ENCODE measurements around the gene ZNF341. TPM values are rescaled to one million over a fixed set of nuclear protein-coding genes. Genes with fewer than 3 reads are reported as not detected.

The ZNF341 gene
- total and polyA plus RNA-seq, 9 of the 15 experiments (the other 6 are each of a cell fraction or from before 2014, with no cell fraction given): 0.08 to 2.6 (median 1.0) TPM

DNA sequence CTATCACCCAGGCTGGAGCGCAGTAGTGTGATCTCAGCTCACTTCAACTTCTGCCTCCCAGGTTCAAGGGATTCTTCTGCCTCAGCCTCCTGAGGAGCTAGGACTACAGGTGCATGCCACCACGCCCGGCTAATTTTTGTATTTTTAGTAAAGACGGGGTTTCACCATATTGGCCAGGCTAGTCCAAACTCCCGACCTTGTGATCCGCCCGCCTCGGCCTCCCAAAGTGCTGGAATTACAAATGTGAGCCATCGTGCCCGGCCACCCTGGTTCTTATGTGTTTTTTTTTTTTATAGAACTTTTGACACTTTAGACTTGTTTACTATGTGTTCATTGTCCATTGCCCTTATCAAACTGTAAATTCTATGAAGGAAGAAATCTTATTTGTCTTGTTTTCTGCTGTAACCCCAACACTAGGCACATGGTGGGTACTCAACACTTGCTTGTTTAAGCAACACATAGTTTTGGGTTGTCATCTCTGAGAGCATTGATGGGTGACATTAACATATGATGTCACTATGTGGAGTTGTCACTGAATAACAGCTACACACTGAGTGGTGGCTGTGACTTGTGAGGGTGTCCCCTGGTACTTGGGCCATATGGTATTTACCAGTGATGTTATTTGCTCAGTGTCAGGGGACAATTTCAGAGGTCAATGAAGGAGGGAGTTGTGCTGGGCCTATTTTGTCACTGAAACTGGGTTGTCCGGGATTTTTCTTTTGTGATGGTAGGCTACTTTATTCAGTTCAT lies 10.2 kb upstream of the ZNF341 start:
- Histone ChIP-seq H3K9me1 (ENCODE audit: control insufficient read depth, insufficient read depth, low read length) (no peaks in the 10 kb centered on the region), H3K9me3 (replicated peaks; ENCODE audit: control insufficient read depth, insufficient read depth, low read depth, low read length) (no peaks in the 10 kb centered on the region), H3K4me1 (replicated peaks in 1 of 2; ENCODE audit: control insufficient read depth in 2 of 2, insufficient read depth in 2 of 2, low read length in 2 of 2) (peaks cover 7 to 14% of the 10 kb centered on the region in 2 experiments; a peak in 4 of 5 replicates), H3K36me3 (ENCODE audit: control insufficient read depth, insufficient read depth, low read length) (no peaks in the 10 kb centered on the region), H2AFZ (ENCODE audit: low read depth, low read length) (no peak overlapping the region), H3K27me3 (ENCODE audit: control insufficient read depth in 2 of 2, insufficient read depth in 2 of 2, low read length in 2 of 2) (no peaks in the 10 kb centered on the region), H4K20me1 (replicated peaks; ENCODE audit: control insufficient read depth, insufficient read depth, low read length) (no peaks in the 10 kb centered on the region), H3K9ac (ENCODE audit: insufficient read depth in 1 of 2, low read depth in 2 of 2, low read length in 2 of 2) (no peak overlapping the region), H3K4me2 (ENCODE audit: insufficient read depth, low read length) (no peak overlapping the region), H3K79me2 (ENCODE audit: control insufficient read depth, insufficient read depth, low read length) (peaks cover 11% of the 10 kb centered on the region; the same call in 2 of the 3 replicates), H3K27ac (ENCODE audit: extremely low read depth, low read depth, low read length) (no peak overlapping the region), H3K4me3 (no peak overlapping the region)
- no TSS peak for BruUV-seq (replicated peaks)
- ATAC-seq (no peak), FAIRE-seq (no peak), DNase-seq (ENCODE audit: extremely low read depth in 1 of 4, low spot score in 3 of 4) (no peak)
- in situ Hi-C loops (cut with MboI) (no loop called here), intact Hi-C loops (cut with micrococcal nuclease) (no loop called here)
- CTCF ChIA-PET (ENCODE audit: low intra/inter-chr PET ratio): no interaction called here
- POLR2A ChIA-PET: interaction anchor here (0.6 to 0.8 kb wide), 2 partner anchors 10 to 28 kb away, joined by 4 to 5 read pairs; no protein-coding TSS in a partner anchor
- 91% methylated on average over 11 of the region's 11 CpGs for WGBS (ENCODE audit: insufficient coverage, low coverage, missing lambda C conversion rate)
- TF ChIP-seq BRF1 (IDR thresholded peaks at IDR 0.05; ENCODE audit: borderline replicate concordance, extremely low read depth, insufficient read length): no peak
- TF ChIP-seq, protein P1, sequence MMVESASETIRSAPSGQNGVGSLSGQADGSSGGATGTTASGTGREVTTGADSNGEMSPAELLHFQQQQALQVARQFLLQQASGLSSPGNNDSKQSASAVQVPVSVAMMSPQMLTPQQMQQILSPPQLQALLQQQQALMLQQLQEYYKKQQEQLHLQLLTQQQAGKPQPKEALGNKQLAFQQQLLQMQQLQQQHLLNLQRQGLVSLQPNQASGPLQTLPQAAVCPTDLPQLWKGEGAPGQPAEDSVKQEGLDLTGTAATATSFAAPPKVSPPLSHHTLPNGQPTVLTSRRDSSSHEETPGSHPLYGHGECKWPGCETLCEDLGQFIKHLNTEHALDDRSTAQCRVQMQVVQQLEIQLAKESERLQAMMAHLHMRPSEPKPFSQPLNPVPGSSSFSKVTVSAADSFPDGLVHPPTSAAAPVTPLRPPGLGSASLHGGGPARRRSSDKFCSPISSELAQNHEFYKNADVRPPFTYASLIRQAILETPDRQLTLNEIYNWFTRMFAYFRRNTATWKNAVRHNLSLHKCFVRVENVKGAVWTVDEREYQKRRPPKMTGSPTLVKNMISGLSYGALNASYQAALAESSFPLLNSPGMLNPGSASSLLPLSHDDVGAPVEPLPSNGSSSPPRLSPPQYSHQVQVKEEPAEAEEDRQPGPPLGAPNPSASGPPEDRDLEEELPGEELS (CRISPR knock-in tag; IDR thresholded peaks at IDR 0.05; ENCODE audit: borderline replicate concordance): no peak
- no peak for TF ChIP-seq RCOR1 (IDR thresholded peaks at IDR 0.05; ENCODE audit: borderline replicate concordance in 1 of 2, low read depth in 2 of 2, low read length in 2 of 2)
- TF ChIP-seq, protein P2, sequence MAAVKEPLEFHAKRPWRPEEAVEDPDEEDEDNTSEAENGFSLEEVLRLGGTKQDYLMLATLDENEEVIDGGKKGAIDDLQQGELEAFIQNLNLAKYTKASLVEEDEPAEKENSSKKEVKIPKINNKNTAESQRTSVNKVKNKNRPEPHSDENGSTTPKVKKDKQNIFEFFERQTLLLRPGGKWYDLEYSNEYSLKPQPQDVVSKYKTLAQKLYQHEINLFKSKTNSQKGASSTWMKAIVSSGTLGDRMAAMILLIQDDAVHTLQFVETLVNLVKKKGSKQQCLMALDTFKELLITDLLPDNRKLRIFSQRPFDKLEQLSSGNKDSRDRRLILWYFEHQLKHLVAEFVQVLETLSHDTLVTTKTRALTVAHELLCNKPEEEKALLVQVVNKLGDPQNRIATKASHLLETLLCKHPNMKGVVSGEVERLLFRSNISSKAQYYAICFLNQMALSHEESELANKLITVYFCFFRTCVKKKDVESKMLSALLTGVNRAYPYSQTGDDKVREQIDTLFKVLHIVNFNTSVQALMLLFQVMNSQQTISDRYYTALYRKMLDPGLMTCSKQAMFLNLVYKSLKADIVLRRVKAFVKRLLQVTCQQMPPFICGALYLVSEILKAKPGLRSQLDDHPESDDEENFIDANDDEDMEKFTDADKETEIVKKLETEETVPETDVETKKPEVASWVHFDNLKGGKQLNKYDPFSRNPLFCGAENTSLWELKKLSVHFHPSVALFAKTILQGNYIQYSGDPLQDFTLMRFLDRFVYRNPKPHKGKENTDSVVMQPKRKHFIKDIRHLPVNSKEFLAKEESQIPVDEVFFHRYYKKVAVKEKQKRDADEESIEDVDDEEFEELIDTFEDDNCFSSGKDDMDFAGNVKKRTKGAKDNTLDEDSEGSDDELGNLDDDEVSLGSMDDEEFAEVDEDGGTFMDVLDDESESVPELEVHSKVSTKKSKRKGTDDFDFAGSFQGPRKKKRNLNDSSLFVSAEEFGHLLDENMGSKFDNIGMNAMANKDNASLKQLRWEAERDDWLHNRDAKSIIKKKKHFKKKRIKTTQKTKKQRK (IDR thresholded peaks at IDR 0.05; ENCODE audit: borderline replicate concordance, low read depth, low read length): no peak
- no peak for TF ChIP-seq HEY1 (CRISPR knock-in tag; IDR thresholded peaks at IDR 0.05; ENCODE audit: borderline replicate concordance)
- TF ChIP-seq ESRRA (IDR thresholded peaks at IDR 0.05; ENCODE audit: borderline replicate concordance, low read depth): no peak
- no peak for TF ChIP-seq ZNF217 (CRISPR knock-in tag; IDR thresholded peaks at IDR 0.05)
- TF ChIP-seq FOXA1 (IDR thresholded peaks at IDR 0.05; ENCODE audit: borderline replicate concordance): no peak
- TF ChIP-seq, protein P3, sequence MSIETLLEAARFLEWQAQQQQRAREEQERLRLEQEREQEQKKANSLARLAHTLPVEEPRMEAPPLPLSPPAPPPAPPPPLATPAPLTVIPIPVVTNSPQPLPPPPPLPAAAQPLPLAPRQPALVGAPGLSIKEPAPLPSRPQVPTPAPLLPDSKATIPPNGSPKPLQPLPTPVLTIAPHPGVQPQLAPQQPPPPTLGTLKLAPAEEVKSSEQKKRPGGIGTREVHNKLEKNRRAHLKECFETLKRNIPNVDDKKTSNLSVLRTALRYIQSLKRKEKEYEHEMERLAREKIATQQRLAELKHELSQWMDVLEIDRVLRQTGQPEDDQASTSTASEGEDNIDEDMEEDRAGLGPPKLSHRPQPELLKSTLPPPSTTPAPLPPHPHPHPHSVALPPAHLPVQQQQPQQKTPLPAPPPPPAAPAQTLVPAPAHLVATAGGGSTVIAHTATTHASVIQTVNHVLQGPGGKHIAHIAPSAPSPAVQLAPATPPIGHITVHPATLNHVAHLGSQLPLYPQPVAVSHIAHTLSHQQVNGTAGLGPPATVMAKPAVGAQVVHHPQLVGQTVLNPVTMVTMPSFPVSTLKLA (conservative IDR thresholded peaks at IDR 0.05): no peak
- no peak for TF ChIP-seq JUN (IDR thresholded peaks at IDR 0.05; ENCODE audit: borderline replicate concordance, low read depth, low read length)
- no peak for TF ChIP-seq JUN (CRISPR knock-in tag; IDR thresholded peaks at IDR 0.05; ENCODE audit: borderline replicate concordance)

Measured in K562 (cell line).